NCI-H2196 (cell line): ENCODE results near the gene GPR55.
A peak's percentile ranks its signal among the peaks of the same experiment; 100 is the strongest.

Source experiments
- DNase-seq: peaks from one replicate; lab custom pipeline; 2025; ENCODE audit not compliant: unreplicated experiment; lab: John Stamatoyannopoulos, UW

Gene GPR55

DNA sequence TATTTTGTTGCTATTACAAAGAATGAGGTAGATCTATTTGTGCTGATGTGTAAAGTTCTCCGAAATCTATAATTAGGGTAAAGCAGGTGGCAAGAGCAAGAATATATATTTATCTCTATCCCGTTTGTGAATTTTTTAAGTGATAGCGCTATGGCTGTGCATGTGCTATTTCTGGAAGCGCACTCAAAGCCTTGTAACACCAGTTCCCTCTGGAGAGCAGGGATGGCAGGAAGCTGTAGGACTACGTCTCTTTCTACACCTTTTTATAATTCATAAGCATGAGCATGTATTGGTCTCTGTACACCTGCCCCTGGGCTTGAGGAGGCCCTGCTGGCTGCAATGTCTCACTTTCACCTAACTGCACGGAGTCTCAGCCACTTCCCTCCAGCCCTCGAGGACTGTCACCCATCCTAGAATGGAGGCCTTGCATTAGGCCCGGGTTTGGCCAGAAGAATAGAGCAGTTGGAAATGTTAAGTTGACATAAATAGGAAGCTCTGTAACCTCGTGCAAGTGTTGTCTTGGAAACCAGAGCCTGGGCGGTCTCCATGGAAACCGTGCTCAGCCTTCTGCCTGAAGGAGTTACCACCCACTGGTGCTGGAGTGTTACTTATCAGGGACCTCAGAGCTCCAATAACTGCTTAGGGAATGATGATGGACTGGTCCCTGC, 39.4 kb downstream of the GPR55 start:
- DNase-seq = peak; percentile 55

DNA sequence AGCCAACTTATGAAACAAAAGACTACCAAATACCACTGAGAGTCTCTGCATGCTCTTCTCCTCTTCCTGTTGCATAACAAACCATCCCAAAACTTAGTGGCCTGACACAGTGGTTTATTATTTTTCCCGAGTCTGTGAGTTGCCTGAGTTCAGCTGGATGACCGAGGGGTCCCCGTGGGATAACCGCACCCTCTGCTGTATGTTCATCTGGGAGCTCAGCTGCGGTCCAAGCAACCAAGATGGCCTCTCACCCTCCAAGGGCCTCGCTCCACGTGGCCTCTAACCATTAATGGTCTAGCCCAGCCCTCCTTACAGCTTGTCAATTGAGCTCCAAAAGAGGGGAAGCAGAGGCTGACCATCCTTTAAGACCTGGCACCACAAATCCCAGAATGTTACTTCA, 43.2 kb downstream of the GPR55 start:
- no peak for DNase-seq

DNA sequence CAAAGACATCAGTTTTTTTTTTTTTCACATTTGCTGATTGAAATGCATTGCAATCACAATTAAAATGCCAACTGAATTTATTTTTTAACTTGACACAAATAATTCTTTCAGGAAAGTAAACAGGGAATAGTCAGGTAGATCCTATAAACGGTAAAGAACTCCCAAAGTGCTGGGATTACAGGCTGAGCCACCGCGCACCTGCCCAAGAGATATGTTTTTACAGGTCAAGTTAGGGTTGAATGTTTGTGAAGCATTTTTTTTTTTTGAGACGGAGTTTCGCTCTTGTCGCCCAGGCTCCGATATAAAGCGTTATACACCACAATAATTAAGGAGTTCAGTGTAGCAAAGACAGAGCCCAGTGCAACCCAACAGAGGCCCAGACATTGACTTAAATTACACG, 45.2 kb downstream of the GPR55 start:
- DNase-seq = no peak

DNA sequence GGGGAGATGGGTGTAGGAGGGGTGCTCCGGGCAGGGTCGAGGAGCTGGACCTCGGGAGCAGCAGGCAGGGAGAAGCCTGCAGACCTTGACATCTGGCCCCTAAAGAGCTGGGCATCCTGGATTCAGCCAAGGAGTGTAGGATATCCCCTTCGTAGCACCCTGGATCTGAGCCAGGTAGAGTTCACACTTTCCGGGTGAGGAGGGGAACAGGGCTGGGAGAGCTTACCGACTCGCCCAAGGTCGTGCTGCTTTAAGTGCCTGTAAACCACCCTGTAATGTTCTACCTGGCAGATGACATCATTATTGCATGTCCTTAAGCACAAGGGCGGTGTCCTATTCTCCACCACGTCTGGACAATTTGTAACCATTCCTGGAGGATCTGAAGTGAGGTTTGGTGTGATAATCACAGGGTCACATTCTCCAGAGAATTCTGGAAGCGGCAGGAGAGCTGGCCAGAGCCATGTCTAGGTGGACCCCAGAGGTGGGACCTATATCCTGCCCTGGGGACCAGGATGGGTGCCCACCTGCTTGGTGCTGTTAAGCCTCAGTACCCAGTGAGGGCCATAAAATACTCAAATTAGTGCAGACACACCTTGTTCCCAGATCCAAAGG, 45.7 kb downstream of the GPR55 start:
- peak; percentile 5 for DNase-seq

DNA sequence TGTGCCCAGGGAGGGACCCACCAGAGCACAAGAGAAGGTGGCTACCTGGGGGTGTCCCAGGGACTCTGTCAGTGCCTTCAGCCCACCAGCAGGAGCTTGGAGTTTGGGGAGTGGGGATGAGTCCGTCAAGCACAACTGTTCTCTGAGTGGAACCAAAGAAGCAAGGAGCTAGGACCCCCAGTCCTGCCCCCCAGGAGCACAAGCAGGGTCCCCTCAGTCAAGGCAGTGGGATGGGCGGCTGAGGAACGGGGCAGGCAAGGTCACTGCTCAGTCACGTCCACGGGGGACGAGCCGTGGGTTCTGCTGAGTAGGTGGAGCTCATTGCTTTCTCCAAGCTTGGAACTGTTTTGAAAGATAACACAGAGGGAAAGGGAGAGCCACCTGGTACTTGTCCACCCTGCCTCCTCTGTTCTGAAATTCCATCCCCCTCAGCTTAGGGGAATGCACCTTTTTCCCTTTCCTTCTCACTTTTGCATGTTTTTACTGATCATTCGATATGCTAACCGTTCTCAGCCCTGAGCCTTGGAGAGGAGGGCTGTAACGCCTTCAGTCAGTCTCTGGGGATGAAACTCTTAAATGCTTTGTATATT, 46.3 kb downstream of the GPR55 start:
- no peak for DNase-seq

DNA sequence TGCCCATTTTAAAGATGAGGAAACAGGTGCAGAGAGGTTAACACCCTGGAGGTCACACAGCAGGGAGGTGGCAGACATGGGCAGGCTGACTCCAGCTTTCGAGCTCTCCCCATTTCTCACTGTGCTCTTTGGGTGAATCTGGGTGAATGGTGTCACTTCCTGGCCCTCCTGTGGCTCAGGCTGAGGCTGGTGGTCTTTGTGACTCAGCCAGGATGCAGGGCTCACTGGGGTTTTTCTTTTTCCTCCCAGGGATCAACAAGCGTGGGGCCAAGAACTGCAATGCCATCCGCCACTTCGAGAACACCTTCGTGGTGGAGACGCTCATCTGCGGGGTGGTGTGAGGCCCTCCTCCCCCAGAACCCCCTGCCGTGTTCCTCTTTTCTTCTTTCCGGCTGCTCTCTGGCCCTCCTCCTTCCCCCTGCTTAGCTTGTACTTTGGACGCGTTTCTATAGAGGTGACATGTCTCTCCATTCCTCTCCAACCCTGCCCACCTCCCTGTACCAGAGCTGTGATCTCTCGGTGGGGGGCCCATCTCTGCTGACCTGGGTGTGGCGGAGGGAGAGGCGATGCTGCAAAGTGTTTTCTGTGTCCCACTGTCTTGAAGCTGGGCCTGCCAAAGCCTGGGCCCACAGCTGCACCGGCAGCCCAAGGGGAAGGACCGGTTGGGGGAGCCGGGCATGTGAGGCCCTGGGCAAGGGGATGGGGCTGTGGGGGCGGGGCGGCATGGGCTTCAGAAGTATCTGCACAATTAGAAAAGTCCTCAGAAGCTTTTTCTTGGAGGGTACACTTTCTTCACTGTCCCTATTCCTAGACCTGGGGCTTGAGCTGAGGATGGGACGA, 47.1 kb downstream of the GPR55 start:
- DNase-seq = no peak

DNA sequence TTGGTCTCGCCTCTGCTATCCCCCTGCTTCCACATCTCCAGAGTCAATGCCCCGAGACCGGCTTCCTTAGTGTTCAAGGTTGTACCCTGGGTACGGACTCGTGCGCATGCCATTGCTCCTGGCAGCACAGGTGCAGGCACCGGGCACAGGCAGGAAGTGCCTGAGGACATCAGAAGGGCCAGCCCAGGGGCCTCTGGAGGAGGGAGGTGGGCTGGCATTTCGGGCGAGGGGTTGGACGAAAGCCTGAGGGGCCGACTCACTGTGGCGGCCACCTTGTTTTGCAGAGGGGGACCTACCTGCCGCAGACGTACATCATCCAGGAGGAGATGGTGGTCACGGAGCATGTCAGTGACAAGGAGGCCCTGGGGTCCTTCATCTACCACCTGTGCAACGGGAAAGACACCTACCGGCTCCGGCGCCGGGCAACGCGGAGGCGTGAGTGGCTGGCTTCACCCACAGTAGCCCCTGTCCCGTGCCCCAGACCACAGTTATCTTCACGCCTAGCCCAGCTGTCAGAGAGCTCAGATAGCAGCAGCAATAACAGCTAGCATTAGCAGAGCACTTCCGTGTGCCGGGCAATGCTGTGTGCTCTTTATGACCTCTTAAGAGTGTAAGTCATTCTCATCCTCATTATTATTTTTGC, 47.8 kb downstream of the GPR55 start:
- no peak for DNase-seq

DNA sequence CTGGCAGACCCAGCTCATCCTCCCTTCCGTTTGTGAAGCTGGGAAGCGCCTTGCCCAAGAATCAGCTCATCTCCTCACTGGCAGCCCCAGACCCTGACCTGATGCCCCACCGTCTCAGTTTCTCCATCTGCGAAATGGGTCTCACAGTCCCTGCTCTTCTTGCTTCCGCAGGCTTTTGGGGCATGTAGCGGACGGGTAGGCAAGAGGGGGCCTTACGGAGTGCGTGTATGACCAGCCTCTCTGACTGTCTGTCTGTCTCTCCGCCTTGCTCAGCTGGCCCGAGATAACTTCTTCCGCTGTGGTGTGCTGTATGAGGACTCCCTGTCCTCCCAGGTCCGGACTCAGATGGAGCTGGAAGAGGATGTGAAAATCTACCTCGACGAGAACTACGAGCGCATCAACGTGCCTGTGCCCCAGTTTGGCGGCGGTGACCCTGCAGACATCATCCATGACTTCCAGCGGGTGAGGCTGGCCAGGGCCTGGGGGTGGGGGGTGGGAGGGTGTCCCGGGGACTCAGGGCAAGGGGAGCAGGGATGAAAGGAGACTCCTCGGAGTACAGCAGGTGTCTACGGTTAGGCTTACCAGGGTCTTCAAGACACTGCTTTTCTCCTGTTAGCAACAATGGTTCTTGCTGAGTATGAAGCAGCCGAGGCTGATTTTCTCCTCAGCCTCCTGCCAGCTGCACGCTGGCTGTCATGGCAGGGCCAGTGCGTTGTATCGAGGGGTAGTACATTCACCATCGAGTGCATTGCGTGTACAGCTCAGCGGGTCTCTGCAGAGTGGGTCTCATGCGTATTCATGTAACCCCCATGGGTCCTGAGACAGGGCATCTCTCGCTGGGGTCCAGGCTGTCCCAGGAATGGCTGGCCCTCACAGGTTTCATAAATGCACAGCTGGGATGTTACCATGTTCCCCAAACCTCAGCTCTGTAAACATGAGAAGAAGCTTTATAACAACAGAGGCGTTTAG, 49.4 kb downstream of the GPR55 start:
- no peak for DNase-seq

DNA sequence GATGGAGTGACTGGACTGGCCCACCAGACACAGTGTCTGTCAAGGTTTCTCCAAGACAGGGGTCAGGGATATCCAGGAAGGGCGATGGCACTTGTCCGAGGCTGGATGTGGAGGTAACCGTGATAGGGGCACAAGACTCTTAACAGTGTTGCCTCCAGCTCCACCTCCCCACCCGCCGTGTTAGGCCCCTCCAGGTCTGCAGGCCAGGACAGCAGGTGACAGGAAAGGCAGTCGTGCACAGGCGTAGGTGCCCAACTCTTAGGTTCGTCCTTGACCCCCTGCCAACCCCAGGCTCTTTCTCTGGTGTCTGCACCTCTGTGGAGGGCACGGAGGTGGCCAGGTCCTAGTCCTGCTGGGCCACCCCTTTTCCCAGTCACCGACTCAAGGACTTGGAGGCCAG, 50.2 kb downstream of the GPR55 start:
- DNase-seq = no peak

DNA sequence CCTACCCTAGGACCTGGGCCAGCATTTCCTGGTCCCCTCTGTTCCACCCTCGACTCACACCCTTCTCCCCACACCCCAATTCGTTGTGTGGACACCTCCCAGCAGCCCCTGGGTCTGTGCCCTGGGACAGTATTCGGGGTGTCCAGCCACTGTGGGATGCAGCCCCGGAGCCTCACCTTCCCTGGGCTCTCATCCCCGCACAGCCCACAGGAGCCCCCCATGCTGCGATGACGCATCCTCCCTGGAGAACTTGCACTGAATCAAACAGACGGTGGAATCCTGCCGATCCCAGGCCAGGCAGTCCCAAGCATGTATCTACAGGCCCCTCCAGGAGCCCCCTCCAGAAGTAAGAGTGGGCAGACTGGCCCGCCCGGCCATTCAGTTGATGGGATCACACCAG, 50.6 kb downstream of the GPR55 start:
- DNase-seq = no peak

DNA sequence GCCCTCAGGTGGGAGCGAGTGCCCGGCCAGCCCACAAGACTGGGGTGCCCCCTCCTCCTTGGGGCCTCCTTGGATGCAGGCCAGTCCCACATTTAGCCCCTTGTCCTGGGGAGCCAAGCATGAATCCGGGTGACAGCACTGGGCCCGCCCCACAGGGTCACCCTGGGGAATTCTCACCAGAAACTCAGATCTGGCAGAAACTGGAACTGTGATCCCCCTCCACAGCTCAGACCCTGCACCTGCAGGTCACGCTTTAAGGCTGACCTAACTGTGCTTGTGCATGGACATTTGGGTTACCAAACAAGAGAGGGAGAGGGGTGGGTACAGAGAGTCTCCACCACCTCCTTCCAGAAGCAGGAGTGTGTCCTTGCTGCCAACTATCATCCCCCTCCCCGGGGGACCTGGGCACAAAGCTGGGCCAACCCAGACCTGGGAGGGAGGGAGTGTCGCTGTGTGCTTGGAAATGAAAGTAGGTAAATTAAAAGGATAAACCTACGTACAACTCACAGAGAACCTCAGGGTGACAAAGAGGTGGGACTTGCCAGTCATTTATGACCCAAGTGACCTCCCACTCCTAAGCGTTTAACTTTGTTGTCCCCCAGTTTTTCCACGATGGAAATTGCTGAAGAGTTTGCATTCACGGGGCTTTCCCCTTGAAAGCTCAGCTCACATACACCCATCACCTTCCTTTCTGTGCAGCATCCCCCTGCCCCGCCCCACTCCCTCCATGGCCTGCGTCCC, 51.2 kb downstream of the GPR55 start:
- DNase-seq = no peak

DNA sequence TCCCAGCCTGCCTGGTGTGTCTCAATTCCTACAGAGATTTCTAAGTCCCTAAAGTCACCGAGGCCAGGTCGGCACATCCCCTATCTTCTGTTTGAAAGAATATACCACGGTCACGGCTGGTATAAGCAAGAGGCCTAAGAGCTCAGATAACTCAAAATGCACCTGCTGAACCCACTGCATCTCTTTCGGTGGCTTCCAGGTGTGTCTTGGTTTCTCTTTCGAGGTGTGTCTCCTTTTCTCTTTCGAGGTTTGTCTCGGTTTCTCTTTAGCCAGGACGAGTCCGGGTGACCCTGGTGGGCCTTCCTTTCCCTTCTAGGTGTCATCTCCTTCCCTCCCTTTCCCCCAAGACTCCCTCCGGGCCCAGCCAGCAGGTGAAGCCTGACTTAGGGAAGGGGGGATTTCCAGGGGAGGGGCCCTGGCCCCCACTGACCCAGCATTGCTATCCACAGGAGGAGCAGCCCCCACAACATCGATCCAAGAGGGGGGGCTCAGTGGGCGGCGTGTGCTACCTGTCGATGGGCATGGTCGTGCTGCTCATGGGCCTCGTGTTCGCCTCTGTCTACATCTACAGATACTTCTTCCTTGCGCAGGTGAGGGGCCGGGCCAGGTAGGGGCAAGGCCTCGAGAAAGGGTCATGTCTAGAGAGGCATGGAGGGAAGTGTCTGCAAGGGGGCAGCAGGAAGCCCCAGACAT, 51.9 kb downstream of the GPR55 start:
- no peak for DNase-seq

DNA sequence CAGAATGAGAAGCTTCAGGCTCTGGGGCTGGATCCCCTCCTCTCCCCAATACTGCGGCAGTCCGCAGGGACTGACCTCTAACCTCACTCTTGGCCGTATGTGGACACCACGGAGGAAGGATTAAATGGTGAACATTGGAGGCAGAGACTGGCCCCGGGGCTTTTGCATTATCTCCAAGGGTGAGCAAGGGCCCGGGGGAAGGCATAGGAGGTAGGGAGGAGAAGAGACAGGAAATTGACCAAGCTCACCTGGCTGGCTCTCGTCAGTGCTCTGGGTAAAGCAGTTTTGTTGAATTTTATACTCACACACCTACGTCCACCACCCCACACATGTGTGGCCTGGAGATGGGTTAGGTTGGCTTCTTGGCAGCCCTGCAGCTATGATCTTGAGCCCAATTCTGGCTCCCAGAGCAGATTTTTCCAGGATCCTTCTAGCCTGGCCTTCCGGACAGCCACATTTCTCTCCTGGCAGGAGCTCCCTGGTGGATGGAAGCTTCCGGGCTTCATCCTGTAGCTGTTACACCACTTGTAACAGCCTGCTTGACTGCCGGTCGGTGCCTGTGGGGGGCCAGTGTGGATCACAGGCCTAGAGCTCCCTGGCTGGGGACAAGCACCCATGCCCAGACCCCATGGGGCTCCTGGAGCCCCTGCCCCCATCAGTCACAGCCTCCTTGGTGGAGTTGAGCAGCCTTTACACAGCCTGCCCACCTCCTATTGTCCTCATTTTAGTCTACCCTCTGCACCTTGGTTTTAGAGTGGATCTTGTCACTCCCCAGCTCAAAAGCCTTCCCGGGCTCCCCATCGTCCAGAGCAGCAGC, 52.7 kb downstream of the GPR55 start:
- DNase-seq = no peak

DNA sequence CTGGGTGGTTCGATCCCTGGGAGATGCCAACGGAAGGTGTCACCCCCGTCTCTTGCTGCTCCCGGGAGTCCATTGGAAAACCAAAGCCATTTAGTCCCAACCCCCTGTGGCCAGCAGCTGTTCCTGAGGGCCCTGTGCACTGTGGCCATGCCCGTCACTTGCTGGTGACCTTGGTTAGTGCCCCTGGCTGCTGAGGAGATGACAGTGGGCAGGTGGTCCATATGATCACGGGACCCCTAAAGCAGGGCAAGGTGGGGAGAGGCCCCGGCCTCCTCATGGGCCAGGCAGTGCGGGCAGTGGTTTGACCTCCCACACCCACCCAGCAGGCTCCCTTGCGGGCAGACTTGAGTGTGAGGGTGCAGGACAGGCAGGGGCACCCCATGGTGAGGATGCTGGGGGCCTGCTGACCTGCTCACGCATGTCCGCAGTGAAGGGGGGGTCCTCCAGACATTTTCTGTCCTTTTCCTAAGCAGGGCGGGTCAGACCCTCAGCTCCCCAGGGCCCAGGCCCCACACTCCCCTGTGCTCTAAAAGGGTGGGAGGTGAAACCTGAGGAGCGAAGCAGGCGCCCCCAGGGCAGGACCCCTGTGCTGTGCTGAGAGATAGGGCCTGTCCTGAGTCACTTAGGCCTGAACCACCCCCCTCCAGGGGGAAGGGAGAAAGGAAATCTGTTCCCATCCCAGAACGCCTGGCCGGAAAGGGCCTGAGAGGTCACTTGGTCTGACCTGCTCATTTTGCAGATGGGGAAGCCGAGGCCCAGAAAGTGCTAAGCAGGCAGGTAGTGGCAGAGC, 53.5 kb downstream of the GPR55 start:
- no peak for DNase-seq

DNA sequence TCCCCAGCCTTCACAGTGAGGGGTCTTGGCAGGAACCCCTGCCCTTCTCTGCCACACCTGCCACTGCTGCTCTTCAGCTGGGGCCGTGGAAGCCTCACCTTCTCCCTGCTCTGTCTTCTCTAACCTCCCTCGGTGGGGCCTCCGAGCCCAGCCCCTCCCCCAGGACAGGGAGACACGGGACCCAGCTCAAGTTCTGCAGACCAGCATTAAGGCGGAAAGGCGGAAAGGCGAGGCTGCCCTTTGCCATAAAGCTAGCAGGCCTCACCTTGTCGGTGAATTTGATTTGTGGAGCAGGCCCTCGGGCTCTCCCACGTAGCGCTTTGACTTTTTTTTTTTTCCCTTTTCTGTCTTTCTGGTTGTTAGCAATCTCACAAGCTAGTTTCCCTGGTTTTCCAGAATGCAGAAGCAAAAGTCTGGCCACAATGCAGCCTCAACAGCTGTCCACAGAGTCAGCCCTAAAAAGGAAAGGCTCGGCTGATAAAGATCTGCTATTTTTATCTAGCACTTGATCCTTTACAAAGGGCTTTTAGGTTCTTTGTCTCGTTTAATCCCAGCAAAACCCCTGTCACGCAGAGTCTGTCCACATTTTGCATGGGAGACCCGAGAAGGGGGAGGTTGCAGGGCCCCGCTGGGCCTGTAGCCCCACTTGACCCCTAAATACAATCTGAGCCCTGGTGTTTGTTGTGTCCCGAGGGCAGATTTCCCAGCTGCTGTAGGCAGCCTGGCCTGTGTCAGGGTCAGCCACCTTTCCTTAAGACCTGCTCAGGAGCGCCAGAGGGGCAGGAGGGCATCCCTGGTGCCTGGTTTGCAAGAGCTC, 54.3 kb downstream of the GPR55 start:
- no peak for DNase-seq

DNA sequence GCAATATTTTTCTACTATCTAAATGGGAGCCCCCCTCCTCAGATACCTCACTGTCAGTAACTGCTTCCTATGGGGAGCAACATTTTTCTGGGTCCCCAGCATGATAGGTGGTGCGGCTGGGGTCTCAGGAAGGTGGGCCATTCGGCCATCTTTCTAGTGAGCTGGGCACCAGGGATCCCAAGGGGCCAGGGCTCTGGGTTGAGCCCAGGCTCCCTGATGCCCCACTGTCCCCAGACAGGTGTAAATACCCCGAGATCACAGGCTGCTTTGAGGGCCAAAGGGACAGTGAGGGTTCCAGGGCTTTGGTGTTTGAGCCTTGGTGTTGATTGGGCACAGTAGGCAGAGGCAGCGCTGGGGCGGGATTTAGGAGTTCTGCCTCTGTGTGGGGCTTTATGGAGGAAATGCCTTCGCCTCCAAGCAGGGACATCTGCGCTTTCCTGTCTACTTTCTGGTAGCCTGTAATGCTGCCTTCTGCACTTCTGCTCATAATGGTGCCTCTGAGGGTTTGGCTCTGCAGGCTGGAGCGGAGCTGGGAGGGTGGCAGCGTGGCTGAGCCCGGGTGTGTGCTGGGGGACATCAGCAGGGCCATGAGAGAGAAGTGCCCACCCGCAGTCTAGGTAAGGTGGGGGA, 55.0 kb downstream of the GPR55 start:
- no peak for DNase-seq
